ENCODE measurements around the gene CSRNP3.
"Not testable (repeated sequence)": the region's sequence is repeated elsewhere in the genome, so short reads cannot be mapped to it uniquely, and the experiment has no call there.

CSRNP3 gene

DNA sequence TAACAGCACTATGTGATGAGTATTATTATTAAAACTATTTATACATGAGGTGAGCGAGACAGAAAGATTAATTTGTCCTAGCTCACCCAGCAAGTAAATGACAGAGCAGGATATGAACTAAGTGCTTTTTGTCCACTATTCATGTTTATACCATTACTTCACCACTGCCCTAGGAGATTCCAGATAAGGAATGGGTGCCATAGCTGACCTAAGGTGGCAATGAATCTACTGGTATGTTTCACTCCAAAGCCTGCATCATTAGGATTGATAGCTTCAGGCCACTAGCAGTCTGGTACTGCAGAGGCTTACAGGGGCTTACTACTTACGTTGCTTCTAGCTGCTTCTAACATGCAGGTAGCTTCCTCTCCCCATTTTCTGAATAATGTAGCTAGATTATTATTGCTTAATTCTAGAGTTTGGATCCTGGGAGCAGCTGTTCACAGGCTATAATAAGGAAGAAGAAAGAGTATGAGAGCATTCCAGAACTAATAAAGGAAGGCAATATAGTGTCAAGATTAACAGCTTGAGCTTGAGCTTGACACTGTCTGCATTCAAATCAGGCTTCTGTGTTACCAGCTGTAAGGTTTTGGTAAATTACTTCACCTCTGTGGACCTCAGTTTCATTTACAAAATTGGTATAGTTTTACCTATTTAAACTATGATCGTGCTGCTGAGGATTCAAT is 170.9 kb downstream of the CSRNP3 start:
- ATAC-seq, result no peak
- Mint-ChIP-seq H3K4me1 (no peaks in the 10 kb centered on the region), H3K9me3 (no peaks in the 10 kb centered on the region), H3K27ac (no peak overlapping the region), H3K36me3 (no peaks in the 10 kb centered on the region), H3K4me3 (no peak overlapping the region)
- no peak for DNase-seq (ENCODE audit: low spot score in 2 of 2)

DNA sequence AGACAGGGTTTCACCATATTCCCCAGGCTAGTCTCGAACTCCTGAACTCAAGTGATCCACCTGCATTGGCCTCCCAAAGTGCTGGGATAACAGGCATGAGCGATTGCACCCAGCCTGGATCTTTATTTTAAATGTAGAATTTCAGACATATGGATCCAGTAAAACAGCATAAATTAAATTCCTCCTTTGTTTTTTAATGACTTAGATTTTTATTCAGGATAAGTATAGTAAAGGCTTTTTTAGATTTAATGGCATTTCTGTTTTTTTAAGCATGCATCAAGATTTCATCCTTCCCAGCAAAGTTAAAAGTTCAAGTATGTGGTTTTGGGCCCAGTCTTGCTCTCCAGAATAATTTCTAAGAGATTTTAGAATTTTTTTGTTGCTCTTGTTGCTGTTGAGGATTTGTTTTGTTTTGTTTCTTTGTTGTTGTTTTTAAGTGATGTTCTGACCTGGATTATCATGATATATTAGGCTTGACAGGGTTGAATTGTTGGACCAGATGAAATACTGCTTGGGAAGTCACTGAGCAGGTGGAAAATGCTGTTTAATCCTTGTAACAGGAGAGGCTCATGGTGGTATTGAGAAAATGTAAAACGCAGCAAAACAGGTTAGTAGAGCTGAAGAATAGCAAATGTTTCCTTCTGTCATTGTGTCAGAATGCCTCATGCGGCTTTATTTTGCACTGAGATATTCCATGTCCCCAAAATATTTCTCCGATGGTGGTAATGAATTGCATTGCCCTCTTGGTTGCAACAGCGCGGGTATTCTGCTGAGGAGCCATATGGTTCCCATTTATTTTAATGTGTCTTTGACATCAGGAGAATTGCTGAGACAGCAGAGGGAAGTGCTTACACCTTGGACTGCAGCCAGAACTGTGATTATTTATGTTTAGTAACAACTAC is 176.7 kb downstream of the CSRNP3 start:
- no peak overlapping the region for H3K27ac Mint-ChIP-seq
- no peaks in the 10 kb centered on the region for H3K36me3 Mint-ChIP-seq
- DNase-seq (ENCODE audit: low spot score in 2 of 2), result no peak
- ATAC-seq, result no peak
- no peaks in the 10 kb centered on the region for H3K9me3 Mint-ChIP-seq
- H3K4me1 Mint-ChIP-seq, result no peaks in the 10 kb centered on the region
- H3K4me3 Mint-ChIP-seq, result no peak overlapping the region

DNA sequence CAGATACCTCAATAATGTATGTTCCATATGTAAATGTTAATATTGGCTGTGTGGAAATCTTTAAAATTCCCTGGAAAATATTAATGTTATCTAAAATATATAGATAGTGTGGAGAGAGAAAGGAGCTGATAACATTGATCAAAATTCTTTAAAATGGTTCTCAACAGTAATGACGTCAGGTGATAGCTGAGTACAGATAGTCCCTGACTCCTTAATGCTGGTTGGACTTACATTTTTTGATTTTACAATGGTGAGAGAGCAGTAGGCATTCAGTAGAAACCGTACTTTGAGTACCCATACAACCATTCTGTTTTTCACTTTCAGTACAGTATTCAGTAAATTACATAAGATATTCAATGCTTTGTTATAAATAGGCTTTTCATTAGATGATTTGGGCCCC is 177.9 kb downstream of the CSRNP3 start:
- Mint-ChIP-seq H3K27ac (no peak overlapping the region), H3K9me3 (no peaks in the 10 kb centered on the region), H3K36me3 (no peaks in the 10 kb centered on the region), H3K4me3 (no peak overlapping the region), H3K4me1 (no peaks in the 10 kb centered on the region)
- DNase-seq (ENCODE audit: low spot score in 2 of 2), result no peak
- no peak for ATAC-seq

DNA sequence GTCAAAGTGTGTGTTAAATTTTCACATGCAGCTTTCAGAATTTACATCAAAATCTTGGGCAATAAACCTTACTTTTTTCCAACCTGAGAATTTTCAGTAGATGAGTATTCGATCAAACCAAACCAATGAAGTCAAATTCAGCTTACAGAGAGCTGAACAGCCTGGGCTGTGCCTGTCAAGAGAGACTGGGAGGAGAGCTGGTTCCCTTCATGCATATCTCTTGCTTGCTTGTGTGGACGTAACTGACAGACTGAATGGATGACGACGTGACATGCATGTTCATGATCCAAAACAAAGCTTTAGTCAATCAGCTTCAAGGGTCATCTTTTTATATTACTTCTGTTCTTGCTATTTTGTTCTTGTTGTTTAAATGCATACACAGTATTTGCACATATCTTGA is 179.3 kb downstream of the CSRNP3 start:
- H3K4me1 Mint-ChIP-seq, result no peaks in the 10 kb centered on the region
- no peak overlapping the region for H3K27ac Mint-ChIP-seq
- ATAC-seq (no peak), DNase-seq (ENCODE audit: low spot score in 2 of 2) (no peak)
- H3K36me3 Mint-ChIP-seq, result no peaks in the 10 kb centered on the region
- no peaks in the 10 kb centered on the region for H3K9me3 Mint-ChIP-seq
- H3K4me3 Mint-ChIP-seq, result no peak overlapping the region

DNA sequence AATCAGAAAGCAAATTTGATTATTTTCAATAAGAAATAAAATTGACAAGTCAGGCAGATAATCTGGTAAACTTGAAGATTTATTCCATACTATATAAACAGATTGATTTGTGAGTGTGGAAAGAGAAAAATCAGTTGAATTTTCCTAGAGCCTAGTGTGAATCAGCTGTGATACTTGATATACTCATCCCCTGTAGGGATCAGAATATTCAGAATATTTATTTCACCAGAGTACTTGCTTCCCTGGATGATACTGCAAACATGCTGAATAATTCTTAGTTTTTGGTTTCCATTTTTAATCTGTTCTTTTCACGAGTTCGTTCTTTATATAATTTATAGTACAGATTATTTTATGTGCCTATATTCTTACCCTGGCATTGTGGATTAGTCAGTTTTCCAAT is 181.7 kb downstream of the CSRNP3 start:
- Mint-ChIP-seq H3K4me1 (no peaks in the 10 kb centered on the region), H3K9me3 (no peaks in the 10 kb centered on the region), H3K4me3 (no peak overlapping the region), H3K36me3 (no peaks in the 10 kb centered on the region), H3K27ac (no peak overlapping the region)
- ATAC-seq (no peak), DNase-seq (ENCODE audit: low spot score in 2 of 2) (no peak)

DNA sequence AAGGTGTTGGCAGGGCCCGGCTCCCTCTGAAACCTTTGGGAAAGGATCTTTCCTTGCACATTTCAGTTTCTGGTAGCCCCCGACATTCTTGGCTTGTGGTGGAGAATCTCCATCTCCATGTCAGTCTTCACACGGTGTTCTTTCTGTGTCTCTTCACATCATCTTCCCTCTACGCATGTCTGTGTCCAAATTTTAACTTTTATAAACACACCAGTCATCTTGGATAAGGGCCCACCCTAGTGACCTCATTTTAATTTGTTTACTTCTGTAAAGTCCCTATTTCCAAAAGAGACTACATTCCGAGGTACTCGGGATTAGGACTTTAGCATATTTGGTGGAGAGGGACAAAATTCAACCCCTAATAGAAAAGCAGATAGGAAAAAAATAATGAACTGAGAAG is 186.2 kb downstream of the CSRNP3 start:
- Mint-ChIP-seq H3K9me3 (no peaks in the 10 kb centered on the region), H3K36me3 (no peaks in the 10 kb centered on the region), H3K27ac (no peak overlapping the region), H3K4me1 (no peaks in the 10 kb centered on the region), H3K4me3 (no peak overlapping the region)
- ATAC-seq (no peak), DNase-seq (ENCODE audit: low spot score in 2 of 2) (no peak)

DNA sequence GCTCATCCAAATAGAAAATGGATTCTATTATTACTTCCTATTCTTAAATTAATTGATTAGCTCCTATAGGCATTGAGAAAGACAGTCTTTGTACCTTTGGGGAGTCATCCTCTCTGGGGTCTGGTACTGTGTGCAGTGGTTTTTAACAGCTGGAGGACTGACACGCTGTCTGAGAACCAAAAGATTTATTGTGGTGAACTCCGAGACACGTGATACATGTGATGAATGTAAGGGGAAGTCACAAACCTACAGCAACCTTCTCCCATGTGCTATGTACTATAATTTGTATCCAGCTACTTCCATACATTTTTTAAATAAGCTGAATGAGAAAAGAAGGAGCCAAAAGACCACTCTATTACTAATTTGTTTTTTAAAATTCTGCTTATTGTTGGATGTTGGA is 190.9 kb downstream of the CSRNP3 start:
- DNase-seq (ENCODE audit: low spot score in 2 of 2), result no peak
- H3K27ac Mint-ChIP-seq, result no peak overlapping the region
- no peaks in the 10 kb centered on the region for H3K36me3 Mint-ChIP-seq
- H3K4me3 Mint-ChIP-seq, result no peak overlapping the region
- H3K9me3 Mint-ChIP-seq, result no peaks in the 10 kb centered on the region
- ATAC-seq, result no peak
- peaks cover under 1% of the 10 kb centered on the region for H3K4me1 Mint-ChIP-seq

DNA sequence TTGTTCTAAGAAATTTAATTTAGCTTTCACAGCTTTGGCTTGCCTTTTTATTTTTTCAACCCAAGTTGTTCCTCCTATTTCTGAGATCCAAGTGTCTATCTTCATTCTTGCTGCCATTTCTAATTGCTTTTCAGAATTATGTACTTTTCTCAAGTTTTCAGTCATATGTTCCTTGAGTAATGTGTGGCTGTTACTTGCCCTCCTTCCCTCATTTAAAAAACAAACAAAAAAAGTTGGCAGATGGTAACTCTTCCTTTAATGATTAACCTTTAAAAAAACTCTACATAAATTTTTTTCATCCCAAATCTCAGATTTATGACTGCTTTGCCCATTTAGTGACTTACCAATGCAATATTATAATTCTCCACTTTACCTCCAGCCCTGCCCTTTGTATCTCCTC is 193.2 kb downstream of the CSRNP3 start:
- Mint-ChIP-seq H3K9me3 (peaks cover 13% of the 10 kb centered on the region), H3K4me1 (peaks cover 7% of the 10 kb centered on the region), H3K27ac (no peak overlapping the region), H3K36me3 (no peaks in the 10 kb centered on the region), H3K4me3 (no peak overlapping the region)
- DNase-seq (ENCODE audit: low spot score in 2 of 2) (no peak), ATAC-seq (no peak)

DNA sequence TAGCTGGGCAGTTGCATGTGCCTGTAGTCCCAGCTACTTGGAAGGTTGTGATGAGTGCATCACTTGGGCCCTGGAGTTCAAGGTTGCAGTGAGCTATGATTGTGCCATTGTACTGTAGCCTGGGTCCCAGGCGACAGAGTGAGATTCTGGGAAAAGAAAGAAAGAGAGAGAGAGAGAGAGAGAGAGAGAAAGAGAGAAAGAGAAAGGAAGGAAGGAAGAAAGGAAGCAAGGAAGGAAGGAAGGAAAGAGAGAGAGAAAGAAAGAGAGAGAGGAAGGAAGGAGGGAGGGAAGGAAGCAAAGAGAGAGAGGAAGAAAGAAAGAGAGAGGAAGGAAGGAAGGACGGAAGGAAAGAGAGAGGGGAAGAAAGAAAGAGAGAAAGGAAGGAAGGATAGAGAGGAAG is 196.1 kb downstream of the CSRNP3 start:
- Mint-ChIP-seq H3K4me3 (no peak overlapping the region), H3K4me1 (peaks cover 7% of the 10 kb centered on the region), H3K9me3 (peaks cover 13% of the 10 kb centered on the region), H3K27ac (peak overlapping the region; percentile 5), H3K36me3 (no peaks in the 10 kb centered on the region)
- DNase-seq (ENCODE audit: low spot score in 2 of 2) (no peak), ATAC-seq (no peak)

DNA sequence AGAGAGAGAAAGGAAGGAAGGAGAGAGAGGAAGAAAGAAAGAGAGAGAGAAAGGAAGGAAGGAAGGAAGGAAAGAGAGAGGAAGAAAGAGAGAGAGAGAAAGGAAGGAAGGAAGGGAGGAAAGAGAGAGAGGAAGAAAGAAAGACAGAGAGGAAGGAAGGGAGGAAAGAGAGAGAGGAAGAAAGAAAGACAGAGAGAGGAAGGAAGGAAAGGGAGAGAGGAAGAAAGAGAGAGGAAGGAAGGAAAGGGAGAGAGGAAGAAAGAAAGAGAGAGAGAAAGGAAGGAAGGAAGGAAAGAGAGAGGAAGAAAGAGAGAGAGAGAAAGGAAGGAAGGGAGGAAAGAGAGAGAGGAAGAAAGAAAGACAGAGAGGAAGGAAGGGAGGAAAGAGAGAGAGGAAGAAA is 196.6 kb downstream of the CSRNP3 start:
- ATAC-seq; H3K36me3 Mint-ChIP-seq; H3K4me3 Mint-ChIP-seq; H3K4me1 Mint-ChIP-seq; DNase-seq (ENCODE audit: low spot score in 2 of 2): not testable (repeated sequence)
- Mint-ChIP-seq H3K27ac (peak overlapping the region; percentile 5), H3K9me3 (peaks cover 13% of the 10 kb centered on the region)

DNA sequence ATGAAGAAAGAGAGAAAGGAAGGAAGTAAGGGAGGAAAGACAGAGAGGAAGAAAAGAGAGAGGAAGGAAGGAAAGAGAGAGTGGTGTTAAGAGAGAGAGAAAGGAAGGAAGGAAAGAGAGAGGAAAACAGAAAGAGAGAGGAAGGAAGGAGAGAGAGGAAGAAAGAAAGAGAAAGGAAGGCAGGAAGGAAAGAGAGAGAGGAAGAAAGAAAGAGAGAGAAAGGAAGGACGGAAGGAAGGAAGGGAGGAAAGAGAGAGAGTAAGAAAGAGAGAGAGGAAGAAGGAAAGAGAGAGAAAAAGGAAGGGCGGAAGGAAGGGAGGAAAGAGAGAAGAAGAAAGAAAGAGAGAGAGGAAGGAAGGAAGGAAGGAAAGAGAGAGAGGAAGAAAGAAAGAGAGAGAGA is 197.1 kb downstream of the CSRNP3 start:
- Mint-ChIP-seq H3K27ac (no peak overlapping the region), H3K4me1 (peaks cover 7% of the 10 kb centered on the region), H3K9me3 (peaks cover 13% of the 10 kb centered on the region), H3K4me3 (no peak overlapping the region), H3K36me3 (no peaks in the 10 kb centered on the region)
- ATAC-seq, result no peak
- DNase-seq (ENCODE audit: low spot score in 2 of 2), result no peak

DNA sequence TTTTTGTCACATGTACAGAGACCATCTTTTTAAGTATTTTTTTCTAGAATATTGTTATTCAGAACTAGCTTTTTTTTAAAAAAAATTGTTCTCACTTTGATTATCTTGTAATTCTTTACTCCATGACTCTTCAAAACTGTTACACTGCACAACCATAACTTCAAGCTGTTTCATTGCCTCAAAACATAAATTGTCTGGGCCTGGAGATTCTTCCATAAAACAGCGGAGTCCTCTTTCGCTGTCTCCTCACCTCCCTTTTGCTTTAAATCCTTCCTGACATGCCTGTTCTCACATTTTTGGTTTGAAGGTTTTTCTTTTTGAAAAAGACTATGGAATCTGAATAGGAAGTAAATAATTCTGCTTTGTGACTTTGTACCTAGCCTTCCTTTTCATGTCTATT is 197.9 kb downstream of the CSRNP3 start:
- H3K27ac Mint-ChIP-seq, result no peak overlapping the region
- no peaks in the 10 kb centered on the region for H3K36me3 Mint-ChIP-seq
- no peak overlapping the region for H3K4me3 Mint-ChIP-seq
- ATAC-seq, result no peak
- H3K9me3 Mint-ChIP-seq, result peaks cover 13% of the 10 kb centered on the region
- H3K4me1 Mint-ChIP-seq, result peaks cover 7% of the 10 kb centered on the region
- no peak for DNase-seq (ENCODE audit: low spot score in 2 of 2)

DNA sequence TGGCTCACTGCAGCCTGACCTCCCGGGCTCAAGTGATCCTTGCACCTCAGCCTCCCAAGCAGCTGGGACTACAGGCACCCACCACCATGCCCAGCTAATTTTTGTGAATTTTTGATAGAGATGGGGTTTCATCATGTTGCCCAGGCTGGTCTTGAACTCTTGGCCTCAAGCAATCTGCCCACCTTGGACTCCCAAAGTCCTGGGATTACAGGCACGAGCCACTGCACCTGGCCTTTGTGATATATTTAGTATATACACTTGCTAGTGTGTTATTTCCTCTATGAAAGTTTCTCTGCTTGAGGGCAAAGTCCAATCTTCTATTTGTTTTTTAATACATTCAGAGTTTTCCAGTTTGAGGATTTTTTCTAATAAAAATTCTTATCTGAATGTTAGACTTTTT is 205.3 kb downstream of the CSRNP3 start:
- no peaks in the 10 kb centered on the region for H3K9me3 Mint-ChIP-seq
- H3K4me1 Mint-ChIP-seq, result no peaks in the 10 kb centered on the region
- no peak overlapping the region for H3K27ac Mint-ChIP-seq
- no peak for ATAC-seq
- H3K4me3 Mint-ChIP-seq, result no peak overlapping the region
- DNase-seq (ENCODE audit: low spot score in 2 of 2), result no peak
- no peaks in the 10 kb centered on the region for H3K36me3 Mint-ChIP-seq

DNA sequence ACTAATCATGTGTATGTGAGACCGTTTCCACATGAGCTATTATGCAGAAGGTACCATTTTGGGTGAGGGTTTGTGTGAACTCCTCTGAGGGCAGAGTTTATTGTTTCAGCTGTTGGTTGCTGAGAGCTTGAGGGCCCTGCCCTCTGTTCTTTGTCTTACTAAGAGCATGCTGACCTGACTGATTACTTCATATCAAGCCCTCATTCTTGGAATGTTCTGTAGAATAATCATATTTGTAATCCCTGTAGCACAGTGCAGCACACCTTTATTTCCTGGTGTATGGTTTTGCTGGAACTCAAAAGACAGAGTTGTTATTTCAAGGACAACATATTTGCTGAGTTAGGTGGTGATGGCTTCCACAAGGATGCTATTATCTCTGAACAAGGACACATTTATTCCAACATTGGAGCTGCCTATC is 206.1 kb downstream of the CSRNP3 start:
- ATAC-seq (peak; percentile 19), DNase-seq (ENCODE audit: low spot score in 2 of 2) (no peak)
- Mint-ChIP-seq H3K27ac (no peak overlapping the region), H3K4me1 (no peaks in the 10 kb centered on the region), H3K9me3 (no peaks in the 10 kb centered on the region), H3K36me3 (no peaks in the 10 kb centered on the region), H3K4me3 (no peak overlapping the region)

DNA sequence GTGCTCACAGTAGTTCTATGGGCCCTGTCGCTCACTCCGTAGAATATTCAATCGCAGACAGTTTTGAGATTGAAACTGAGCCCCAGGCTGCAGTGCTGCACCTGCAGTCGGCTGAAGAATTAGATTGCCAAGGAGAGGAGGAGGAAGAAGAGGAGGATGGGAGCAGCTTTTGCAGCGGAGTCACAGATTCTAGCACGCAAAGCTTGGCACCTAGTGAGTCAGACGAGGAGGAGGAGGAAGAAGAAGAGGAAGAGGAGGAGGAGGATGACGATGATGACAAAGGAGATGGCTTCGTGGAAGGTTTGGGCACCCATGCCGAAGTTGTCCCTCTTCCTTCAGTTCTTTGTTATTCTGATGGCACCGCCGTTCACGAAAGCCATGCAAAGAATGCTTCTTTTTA is 209.4 kb downstream of the CSRNP3 start:
- Mint-ChIP-seq H3K27ac (no peak overlapping the region), H3K9me3 (no peaks in the 10 kb centered on the region), H3K4me3 (no peak overlapping the region), H3K36me3 (no peaks in the 10 kb centered on the region), H3K4me1 (no peaks in the 10 kb centered on the region)
- no peak for DNase-seq (ENCODE audit: low spot score in 2 of 2)
- ATAC-seq, result no peak

DNA sequence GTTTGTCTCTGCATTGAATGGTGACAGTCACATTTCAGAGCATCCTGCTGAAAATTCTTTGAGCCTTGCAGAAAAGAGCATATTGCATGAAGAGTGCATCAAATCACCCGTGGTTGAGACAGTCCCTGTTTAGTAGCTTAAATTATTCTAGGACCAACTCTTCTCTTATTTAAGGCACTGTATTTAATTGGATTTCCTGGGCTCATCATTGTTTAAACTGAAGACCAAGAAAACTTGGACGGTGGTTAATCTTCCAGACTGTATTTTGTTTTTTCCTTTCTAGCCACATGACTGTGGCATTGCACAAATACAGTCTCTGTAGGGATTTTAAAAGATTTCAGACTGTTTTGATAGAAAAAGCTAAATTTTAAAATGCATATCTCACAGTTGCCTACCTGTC is 210.1 kb downstream of the CSRNP3 start:
- ATAC-seq (no peak), DNase-seq (ENCODE audit: low spot score in 2 of 2) (no peak)
- no peaks in the 10 kb centered on the region for H3K9me3 Mint-ChIP-seq
- H3K27ac Mint-ChIP-seq, result no peak overlapping the region
- H3K36me3 Mint-ChIP-seq, result no peaks in the 10 kb centered on the region
- H3K4me3 Mint-ChIP-seq, result no peak overlapping the region
- no peaks in the 10 kb centered on the region for H3K4me1 Mint-ChIP-seq

All from stimulated activated effector memory CD8-positive, alpha-beta T cell treated with anti-CD3 and anti-CD28 coated beads, Interleukin-12 subunit alpha, Interleukin-12 subunit beta, amount 100 ng/mL, for 72 hours (primary cell).